Measurements from ENCODE around the gene TIE1.

Gene TIE1

GRCh38 chr1:43276673-43277072 lies 24.1 kb upstream of the TIE1 start:
- H3K9ac ChIP-seq: no peak overlapping the region
- no peak overlapping the region for H3K4me3 ChIP-seq (ENCODE audit: low read depth, low read length)
- no peaks in the 10 kb centered on the region for H3K79me2 ChIP-seq
- H3K36me3 ChIP-seq (ENCODE audit: control insufficient read depth, insufficient read depth, low read length): no peaks in the 10 kb centered on the region
- H3K27ac ChIP-seq: no peak overlapping the region
- H3K9me3 ChIP-seq (ENCODE audit: control insufficient read depth, low read length): no peaks in the 10 kb centered on the region
- no peaks in the 10 kb centered on the region for H3K4me1 ChIP-seq
- TF ChIP-seq CTCF (IDR thresholded peaks at IDR 0.05): no peak
- no peak overlapping the region for H2AFZ ChIP-seq
- H3K27me3 ChIP-seq (ENCODE audit: control insufficient read depth, insufficient read depth, low read length): no peaks in the 10 kb centered on the region
- H3K4me2 ChIP-seq (ENCODE audit: low read length): no peak overlapping the region

- Histone ChIP-seq H3K27me3 (ENCODE audit: control insufficient read depth, insufficient read depth, low read length) (no peaks in the 10 kb centered on the region), H3K4me3 (ENCODE audit: low read depth, low read length) (no peak overlapping the region), H3K79me2 (no peaks in the 10 kb centered on the region), H3K4me1 (no peaks in the 10 kb centered on the region), H3K36me3 (ENCODE audit: control insufficient read depth, insufficient read depth, low read length) (no peaks in the 10 kb centered on the region), H3K4me2 (ENCODE audit: low read length) (no peak overlapping the region), H3K27ac (no peak overlapping the region), H2AFZ (no peak overlapping the region), H3K9ac (no peak overlapping the region), H3K9me3 (ENCODE audit: control insufficient read depth, low read length) (no peaks in the 10 kb centered on the region)
- no peak for TF ChIP-seq CTCF (IDR thresholded peaks at IDR 0.05)
Measured at GRCh38 chr1:43277116-43277876, 23.5 kb upstream of the TIE1 start.

- no peaks in the 10 kb centered on the region for H3K79me2 ChIP-seq
- TF ChIP-seq CTCF (IDR thresholded peaks at IDR 0.05): no peak
- H3K4me3 ChIP-seq (ENCODE audit: low read depth, low read length): no peak overlapping the region
- no peak overlapping the region for H3K27ac ChIP-seq
- H3K9ac ChIP-seq: no peak overlapping the region
- no peaks in the 10 kb centered on the region for H3K4me1 ChIP-seq
- H3K4me2 ChIP-seq (ENCODE audit: low read length): no peak overlapping the region
- H3K36me3 ChIP-seq (ENCODE audit: control insufficient read depth, insufficient read depth, low read length): no peaks in the 10 kb centered on the region
- H2AFZ ChIP-seq: no peak overlapping the region
- no peaks in the 10 kb centered on the region for H3K9me3 ChIP-seq (ENCODE audit: control insufficient read depth, low read length)
- no peaks in the 10 kb centered on the region for H3K27me3 ChIP-seq (ENCODE audit: control insufficient read depth, insufficient read depth, low read length)
Measured at GRCh38 chr1:43279161-43279560, 21.6 kb upstream of the TIE1 start.

GRCh38 chr1:43279666-43280065 lies 21.1 kb upstream of the TIE1 start:
- no peak overlapping the region for H3K4me3 ChIP-seq (ENCODE audit: low read depth, low read length)
- no peaks in the 10 kb centered on the region for H3K36me3 ChIP-seq (ENCODE audit: control insufficient read depth, insufficient read depth, low read length)
- no peaks in the 10 kb centered on the region for H3K27me3 ChIP-seq (ENCODE audit: control insufficient read depth, insufficient read depth, low read length)
- H3K9ac ChIP-seq: no peak overlapping the region
- H2AFZ ChIP-seq: no peak overlapping the region
- no peaks in the 10 kb centered on the region for H3K4me1 ChIP-seq
- H3K79me2 ChIP-seq: no peaks in the 10 kb centered on the region
- H3K4me2 ChIP-seq (ENCODE audit: low read length): no peak overlapping the region
- H3K9me3 ChIP-seq (ENCODE audit: control insufficient read depth, low read length): no peaks in the 10 kb centered on the region
- no peak overlapping the region for H3K27ac ChIP-seq
- TF ChIP-seq CTCF (IDR thresholded peaks at IDR 0.05): no peak

GRCh38 chr1:43280692-43281091 lies 20.1 kb upstream of the TIE1 start:
- no peaks in the 10 kb centered on the region for H3K36me3 ChIP-seq (ENCODE audit: control insufficient read depth, insufficient read depth, low read length)
- H3K4me2 ChIP-seq (ENCODE audit: low read length): no peak overlapping the region
- H2AFZ ChIP-seq: no peak overlapping the region
- no peaks in the 10 kb centered on the region for H3K27me3 ChIP-seq (ENCODE audit: control insufficient read depth, insufficient read depth, low read length)
- H3K4me3 ChIP-seq (ENCODE audit: low read depth, low read length): no peak overlapping the region
- H3K4me1 ChIP-seq: no peaks in the 10 kb centered on the region
- H3K9ac ChIP-seq: no peak overlapping the region
- H3K27ac ChIP-seq: no peak overlapping the region
- TF ChIP-seq CTCF (IDR thresholded peaks at IDR 0.05): no peak
- no peaks in the 10 kb centered on the region for H3K79me2 ChIP-seq
- H3K9me3 ChIP-seq (ENCODE audit: control insufficient read depth, low read length): no peaks in the 10 kb centered on the region

All from parathyroid adenoma (tissue), 2 donors.